Measurements from ENCODE around the gene PABPN1. TPM values are rescaled to one million over a fixed set of nuclear protein-coding genes. Genes with fewer than 3 reads are reported as not detected.

PABPN1 gene
- total and polyA plus RNA-seq, 9 of the 15 experiments (the other 6 are each of a cell fraction or from before 2014, with no cell fraction given): 32.6 to 388 (median 178) TPM

GRCh38 chr14:23308721-23309445, 12.4 kb upstream of the PABPN1 start:
- H3K79me2 ChIP-seq (ENCODE audit: control insufficient read depth, insufficient read depth, low read length): peaks cover 45% of the 10 kb centered on the region
- WGBS (ENCODE audit: insufficient coverage, low coverage, missing lambda C conversion rate): 89% methylated on average over 13 of the region's 17 CpGs
- intact Hi-C loops (cut with micrococcal nuclease) (no loop called here), in situ Hi-C loops (cut with MboI) (no loop called here)
- ATAC-seq (no peak), DNase-seq (ENCODE audit: extremely low read depth in 1 of 4, low spot score in 3 of 4) (no peak), FAIRE-seq (no peak)
- H3K27me3 ChIP-seq (ENCODE audit: control insufficient read depth in 2 of 2, insufficient read depth in 2 of 2, low read length in 2 of 2): no peaks in the 10 kb centered on the region
- CTCF ChIA-PET (ENCODE audit: low intra/inter-chr PET ratio): no interaction called here
- H3K9me1 ChIP-seq (ENCODE audit: control insufficient read depth, insufficient read depth, low read length): peaks cover 4% of the 10 kb centered on the region
- H4K20me1 ChIP-seq (replicated peaks; ENCODE audit: control insufficient read depth, insufficient read depth, low read length): no peaks in the 10 kb centered on the region
- no peaks in the 10 kb centered on the region for H3K9me3 ChIP-seq (replicated peaks; ENCODE audit: control insufficient read depth, insufficient read depth, low read depth, low read length)
- no peak overlapping the region for H3K4me3 ChIP-seq
- H3K36me3 ChIP-seq (ENCODE audit: control insufficient read depth, insufficient read depth, low read length): peaks cover 51% of the 10 kb centered on the region
- no peak overlapping the region for H3K27ac ChIP-seq (ENCODE audit: extremely low read depth, low read depth, low read length)
- POLR2A ChIA-PET: interaction anchor here (0.5 to 3.9 kb wide), 3 partner anchors 12 to 526 kb away, joined by 3 to 30 read pairs (median 17); partner anchors contain the start of gene PABPN1
- no peak overlapping the region for H2AFZ ChIP-seq (ENCODE audit: low read depth, low read length)
- TF ChIP-seq RBFOX2 (IDR thresholded peaks at IDR 0.05; ENCODE audit: low read depth, low read length): 0 out of 2 replicates have a peak, but pooled peaks have one; percentile 23
- TF ChIP-seq ZNF699 (CRISPR knock-in tag; IDR thresholded peaks at IDR 0.05; ENCODE audit: insufficient replicate concordance): no peak
- 0 out of 2 replicates have a peak, but pooled peaks have one; percentile 16 for TF ChIP-seq POLR2G (IDR thresholded peaks at IDR 0.05; ENCODE audit: low read depth, low read length)
- peak overlapping the region in 1 of 2 experiments; percentile 95; a peak in 2 of 4 replicates for H3K9ac ChIP-seq (ENCODE audit: insufficient read depth in 1 of 2, low read depth in 2 of 2, low read length in 2 of 2)
- H3K4me1 ChIP-seq (replicated peaks in 1 of 2; ENCODE audit: control insufficient read depth in 2 of 2, insufficient read depth in 2 of 2, low read length in 2 of 2): peaks cover 18 to 23% of the 10 kb centered on the region in 2 experiments; a peak in 4 of 5 replicates
- H3K4me2 ChIP-seq (ENCODE audit: insufficient read depth, low read length): no peak overlapping the region
- BruUV-seq (replicated peaks): no TSS peak

- H3K4me2 ChIP-seq (ENCODE audit: insufficient read depth, low read length): no peak overlapping the region
- no peaks in the 10 kb centered on the region for H3K9me3 ChIP-seq (replicated peaks; ENCODE audit: control insufficient read depth, insufficient read depth, low read depth, low read length)
- H4K20me1 ChIP-seq (replicated peaks; ENCODE audit: control insufficient read depth, insufficient read depth, low read length): no peaks in the 10 kb centered on the region
- peaks cover 56% of the 10 kb centered on the region for H3K36me3 ChIP-seq (ENCODE audit: control insufficient read depth, insufficient read depth, low read length)
- no peak overlapping the region for H2AFZ ChIP-seq (ENCODE audit: low read depth, low read length)
- peaks cover 4% of the 10 kb centered on the region for H3K9me1 ChIP-seq (ENCODE audit: control insufficient read depth, insufficient read depth, low read length)
- FAIRE-seq (no peak), DNase-seq (ENCODE audit: extremely low read depth in 1 of 4, low spot score in 3 of 4) (no peak), ATAC-seq (no peak)
- no TSS peak for BruUV-seq (replicated peaks)
- H3K27me3 ChIP-seq (ENCODE audit: control insufficient read depth in 2 of 2, insufficient read depth in 2 of 2, low read length in 2 of 2): no peaks in the 10 kb centered on the region
- POLR2A ChIA-PET: interaction anchor here (3.9 kb wide), 1 partner anchor 10 kb away, joined by 30 read pairs; the partner anchor contains the start of gene PABPN1
- CTCF ChIA-PET (ENCODE audit: low intra/inter-chr PET ratio): no interaction called here
- H3K79me2 ChIP-seq (ENCODE audit: control insufficient read depth, insufficient read depth, low read length): peaks cover 45% of the 10 kb centered on the region
- 100% methylated on average over 1 of the region's 1 CpG for WGBS (ENCODE audit: insufficient coverage, low coverage, missing lambda C conversion rate)
- H3K4me1 ChIP-seq (replicated peaks in 1 of 2; ENCODE audit: control insufficient read depth in 2 of 2, insufficient read depth in 2 of 2, low read length in 2 of 2): peaks cover 18 to 23% of the 10 kb centered on the region in 2 experiments; a peak in 4 of 5 replicates
- intact Hi-C loops (cut with micrococcal nuclease): no loop called here
- in situ Hi-C loops (cut with MboI): no loop called here
- no peak overlapping the region for H3K4me3 ChIP-seq
- no peak overlapping the region for H3K27ac ChIP-seq (ENCODE audit: extremely low read depth, low read depth, low read length)
- H3K9ac ChIP-seq (ENCODE audit: insufficient read depth in 1 of 2, low read depth in 2 of 2, low read length in 2 of 2): no peak overlapping the region
- TF ChIP-seq FOXO4 (CRISPR knock-in tag; IDR thresholded peaks at IDR 0.05): no peak
- TF ChIP-seq ETV5 (CRISPR knock-in tag; IDR thresholded peaks at IDR 0.05; ENCODE audit: low read depth): no peak
- TF ChIP-seq HMG20A (CRISPR knock-in tag; conservative IDR thresholded peaks at IDR 0.05): no peak
- no peak for TF ChIP-seq HDAC1 (IDR thresholded peaks at IDR 0.05)
These were observed 10.7 kb upstream of the PABPN1 start for GRCh38 chr14:23310546-23310945.

All from K562 (cell line).